ENCODE data around the gene TSHZ2.
A peak's percentile ranks its signal among the peaks of the same experiment; 100 is the strongest.

The TSHZ2 gene

GRCh38 chr20:53510262-53510661, 538.1 kb downstream of the TSHZ2 start:
- H3K4me3 ChIP-seq (ENCODE audit: low read depth, low read length), result no peak overlapping the region
- DNase-seq (ENCODE audit: low read depth, low spot score), result no peak
- TF ChIP-seq CTCF (IDR thresholded peaks at IDR 0.05; ENCODE audit: low read depth, low read length), result no peak
- in situ Hi-C loops (cut with HindIII; ENCODE audit: low sequenced_read_pairs), result no loop called here

GRCh38 chr20:53510704-53511103, 538.5 kb downstream of the TSHZ2 start:
- no peak for DNase-seq (ENCODE audit: low read depth, low spot score)
- TF ChIP-seq CTCF (IDR thresholded peaks at IDR 0.05; ENCODE audit: low read depth, low read length), result no peak
- H3K4me3 ChIP-seq (ENCODE audit: low read depth, low read length), result no peak overlapping the region
- in situ Hi-C loops (cut with HindIII; ENCODE audit: low sequenced_read_pairs), result no loop called here

GRCh38 chr20:53512076-53512475, 539.9 kb downstream of the TSHZ2 start:
- no peak overlapping the region for H3K4me3 ChIP-seq (ENCODE audit: low read depth, low read length)
- in situ Hi-C loops (cut with HindIII; ENCODE audit: low sequenced_read_pairs), result no loop called here
- TF ChIP-seq CTCF (IDR thresholded peaks at IDR 0.05; ENCODE audit: low read depth, low read length), result no peak
- no peak for DNase-seq (ENCODE audit: low read depth, low spot score)

- TF ChIP-seq CTCF (IDR thresholded peaks at IDR 0.05; ENCODE audit: low read depth, low read length), result no peak
- no peak overlapping the region for H3K4me3 ChIP-seq (ENCODE audit: low read depth, low read length)
- DNase-seq (ENCODE audit: low read depth, low spot score), result no peak
- in situ Hi-C loops (cut with HindIII; ENCODE audit: low sequenced_read_pairs), result no loop called here
Observed at GRCh38 chr20:53513168-53513488, 541.0 kb downstream of the TSHZ2 start.

GRCh38 chr20:53513489-53514298, 541.5 kb downstream of the TSHZ2 start:
- H3K4me3 ChIP-seq (ENCODE audit: low read depth, low read length), result no peak overlapping the region
- peak; percentile 8 for DNase-seq (ENCODE audit: low read depth, low spot score)
- no peak for TF ChIP-seq CTCF (IDR thresholded peaks at IDR 0.05; ENCODE audit: low read depth, low read length)
- in situ Hi-C loops (cut with HindIII; ENCODE audit: low sequenced_read_pairs), result no loop called here

GRCh38 chr20:53515749-53516148, 543.6 kb downstream of the TSHZ2 start:
- TF ChIP-seq CTCF (IDR thresholded peaks at IDR 0.05; ENCODE audit: low read depth, low read length), result no peak
- no peak overlapping the region for H3K4me3 ChIP-seq (ENCODE audit: low read depth, low read length)
- in situ Hi-C loops (cut with HindIII; ENCODE audit: low sequenced_read_pairs), result no loop called here
- no peak for DNase-seq (ENCODE audit: low read depth, low spot score)
